Vagina (tissue), 2 donors: ENCODE results near the gene MROH7.

Experiments used
- CTCF ChIP-seq, 3 experiments: fragments of 450-650 bp in 2 of 3; fragments of 200-600 bp in 1 of 3; sonication (generic) in 1 of 3; IDR thresholded peaks; one replicate each; pipeline ENCODE4 v1.5.1; 2017 to 2019; ENCODE audit warnings: antibody characterized with exemption in 3 of 3, mild to moderate bottlenecking in 2 of 3, moderate library complexity in 2 of 3
- POLR2A ChIP-seq, 2 donors: fragments of 450-650 bp; IDR thresholded peaks; one replicate each; pipeline ENCODE4 v1.6.1; 2017; ENCODE audit warnings: antibody characterized with exemption in 2 of 2, mild to moderate bottlenecking in 2 of 2, moderate library complexity in 2 of 2

GRCh38 chr1:54651608-54652007 lies 10.0 kb downstream of the MROH7 start:
- no peak for TF ChIP-seq POLR2A (IDR thresholded peaks at IDR 0.05)
- no peak for TF ChIP-seq CTCF (IDR thresholded peaks at IDR 0.05)
